Measurements from ENCODE around the gene MEF2A.

DNA sequence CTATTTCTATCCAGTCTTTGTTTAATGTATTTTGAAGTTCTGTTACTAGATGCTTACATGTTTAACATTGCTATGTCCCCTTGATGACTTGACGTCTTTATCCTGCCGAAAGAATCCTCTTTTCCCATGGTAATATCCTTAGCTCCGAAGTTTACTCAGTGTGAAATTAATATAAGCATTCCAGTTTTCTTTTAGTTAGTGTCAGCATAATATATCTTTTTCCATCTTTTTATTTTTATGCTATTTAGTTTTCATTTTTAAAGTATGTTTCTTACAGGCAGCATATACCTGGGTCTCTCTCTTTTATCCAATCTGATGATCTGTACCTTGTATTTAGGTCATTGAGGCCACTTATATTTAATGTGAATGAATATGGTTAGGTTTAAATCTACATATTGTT lies 39.1 kb upstream of the MEF2A start:
- TF ChIP-seq, protein P1, sequence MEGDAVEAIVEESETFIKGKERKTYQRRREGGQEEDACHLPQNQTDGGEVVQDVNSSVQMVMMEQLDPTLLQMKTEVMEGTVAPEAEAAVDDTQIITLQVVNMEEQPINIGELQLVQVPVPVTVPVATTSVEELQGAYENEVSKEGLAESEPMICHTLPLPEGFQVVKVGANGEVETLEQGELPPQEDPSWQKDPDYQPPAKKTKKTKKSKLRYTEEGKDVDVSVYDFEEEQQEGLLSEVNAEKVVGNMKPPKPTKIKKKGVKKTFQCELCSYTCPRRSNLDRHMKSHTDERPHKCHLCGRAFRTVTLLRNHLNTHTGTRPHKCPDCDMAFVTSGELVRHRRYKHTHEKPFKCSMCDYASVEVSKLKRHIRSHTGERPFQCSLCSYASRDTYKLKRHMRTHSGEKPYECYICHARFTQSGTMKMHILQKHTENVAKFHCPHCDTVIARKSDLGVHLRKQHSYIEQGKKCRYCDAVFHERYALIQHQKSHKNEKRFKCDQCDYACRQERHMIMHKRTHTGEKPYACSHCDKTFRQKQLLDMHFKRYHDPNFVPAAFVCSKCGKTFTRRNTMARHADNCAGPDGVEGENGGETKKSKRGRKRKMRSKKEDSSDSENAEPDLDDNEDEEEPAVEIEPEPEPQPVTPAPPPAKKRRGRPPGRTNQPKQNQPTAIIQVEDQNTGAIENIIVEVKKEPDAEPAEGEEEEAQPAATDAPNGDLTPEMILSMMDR (IDR thresholded peaks at IDR 0.05) = no peak
- no peak for TF ChIP-seq POLR2A (IDR thresholded peaks at IDR 0.05)
